SU-DHL-6 (cell line): ENCODE measurements around the gene DNAH9.

Source experiments
- EZH2phosphoT487 ChIP-seq: fragments of 200-600 bp; sonication (generic), shearing (Covaris generic); conservative IDR thresholded peaks from 2 replicates; pipeline ENCODE4 v1.6.1; 2018; ENCODE audit warnings: mild to moderate bottlenecking, antibody characterized with exemption, low read length, moderate library complexity, mixed read lengths
- TF ChIP-seq, protein P1 (sequence below): fragments of 200-600 bp; sonication (generic); IDR thresholded peaks from one replicate; pipeline ENCODE4 v1.5.1; 2017; ENCODE audit warnings: antibody characterized with exemption, mild to moderate bottlenecking, low read length, moderate library complexity; ENCODE audit not compliant: insufficient read depth, poor library complexity, severe bottlenecking

DNA sequence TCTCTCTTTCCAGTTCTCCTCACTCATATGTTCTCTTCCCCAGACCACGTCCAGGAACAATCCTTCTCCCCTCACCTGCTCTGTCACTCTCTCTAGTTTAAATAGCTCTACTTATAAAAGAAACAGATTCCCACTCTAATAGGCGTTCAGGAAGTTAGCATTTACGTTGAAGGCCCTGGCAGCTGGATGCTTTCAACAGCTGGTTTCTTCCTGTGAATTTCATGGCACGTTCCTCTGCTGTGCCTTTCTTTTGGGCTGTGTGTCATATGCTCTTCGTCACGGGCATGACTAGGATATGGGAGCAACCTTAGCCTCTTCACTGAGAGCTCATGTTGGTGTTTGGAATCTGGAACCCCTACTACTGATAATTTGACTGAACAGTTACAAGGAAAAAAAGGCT, 325.8 kb downstream of the DNAH9 start:
- TF ChIP-seq, protein P1, sequence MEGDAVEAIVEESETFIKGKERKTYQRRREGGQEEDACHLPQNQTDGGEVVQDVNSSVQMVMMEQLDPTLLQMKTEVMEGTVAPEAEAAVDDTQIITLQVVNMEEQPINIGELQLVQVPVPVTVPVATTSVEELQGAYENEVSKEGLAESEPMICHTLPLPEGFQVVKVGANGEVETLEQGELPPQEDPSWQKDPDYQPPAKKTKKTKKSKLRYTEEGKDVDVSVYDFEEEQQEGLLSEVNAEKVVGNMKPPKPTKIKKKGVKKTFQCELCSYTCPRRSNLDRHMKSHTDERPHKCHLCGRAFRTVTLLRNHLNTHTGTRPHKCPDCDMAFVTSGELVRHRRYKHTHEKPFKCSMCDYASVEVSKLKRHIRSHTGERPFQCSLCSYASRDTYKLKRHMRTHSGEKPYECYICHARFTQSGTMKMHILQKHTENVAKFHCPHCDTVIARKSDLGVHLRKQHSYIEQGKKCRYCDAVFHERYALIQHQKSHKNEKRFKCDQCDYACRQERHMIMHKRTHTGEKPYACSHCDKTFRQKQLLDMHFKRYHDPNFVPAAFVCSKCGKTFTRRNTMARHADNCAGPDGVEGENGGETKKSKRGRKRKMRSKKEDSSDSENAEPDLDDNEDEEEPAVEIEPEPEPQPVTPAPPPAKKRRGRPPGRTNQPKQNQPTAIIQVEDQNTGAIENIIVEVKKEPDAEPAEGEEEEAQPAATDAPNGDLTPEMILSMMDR = no peak
- TF ChIP-seq EZH2phosphoT487 = no peak
